ENCODE measurements around the gene LSM12.
A peak's percentile ranks its signal among the peaks of the same experiment; 100 is the strongest.

The LSM12 gene

DNA sequence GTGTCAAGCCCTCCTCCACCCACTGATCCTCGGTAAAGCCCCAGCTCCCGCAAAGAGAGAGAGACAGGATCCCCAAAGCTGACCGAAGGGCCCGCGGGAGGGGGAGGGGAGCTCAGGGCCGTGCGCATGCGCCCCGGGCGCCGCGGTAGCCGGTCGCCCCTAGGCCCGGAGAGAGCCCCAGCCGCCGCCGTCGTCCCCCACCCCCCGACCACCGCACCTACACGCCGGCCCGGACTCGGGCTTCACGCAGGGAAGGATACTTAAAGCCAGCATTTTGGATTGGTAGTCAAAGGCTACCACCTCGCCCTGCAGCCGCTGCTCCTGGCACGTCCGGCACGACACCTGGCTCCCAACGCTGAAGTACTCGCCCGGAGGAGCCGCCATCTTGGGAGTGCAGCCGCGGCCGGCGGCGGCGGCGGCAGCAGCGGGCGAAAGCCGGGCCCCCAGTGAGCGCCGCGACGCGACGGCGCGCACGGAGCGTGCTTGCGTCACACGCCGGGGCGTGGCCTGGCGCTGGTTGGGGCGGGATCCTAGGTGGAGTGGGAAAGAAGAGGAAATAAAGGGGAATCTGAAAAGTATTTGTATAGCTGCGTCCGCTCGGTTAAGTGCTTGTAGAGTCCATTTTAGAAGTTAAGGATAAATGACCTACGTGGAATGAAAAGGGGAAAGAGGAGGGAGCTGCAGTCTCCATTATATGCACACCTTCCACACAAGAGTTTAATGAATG, at the start of gene LSM12:
TSS of gene LSM12 (minus strand) at position 468 of the 727 bp plus-strand sequence. CDS start at position 384, 84 bp downstream.
- Histone ChIP-seq H3K9me2 (replicated peaks; ENCODE audit: insufficient read depth, low read length) (no peaks in the 10 kb centered on the region), H3F3A (ENCODE audit: insufficient read depth, low read length) (peaks cover 26% of the 10 kb centered on the region), H3K9me3 (replicated peaks; ENCODE audit: insufficient read depth, low read length) (no peaks in the 10 kb centered on the region), H3K4me2 (ENCODE audit: low read depth, low read length) (peak within 1 kb of the TSS; percentile 98), H3K27ac (ENCODE audit: low read length) (peak within 1 kb of the TSS; percentile 86), H2AFZ (ENCODE audit: low read length) (peak within 1 kb of the TSS; percentile 79), H4K20me1 (ENCODE audit: insufficient read depth, low read length) (0 out of 2 replicates have a peak, but pooled peaks cover 2% of the 10 kb centered on the region), H3K4me3 (ENCODE audit: low read length) (peak within 1 kb of the TSS; percentile 81), H3K79me2 (ENCODE audit: low read length) (peaks cover 65% of the 10 kb centered on the region), H3K27me3 (replicated peaks; ENCODE audit: insufficient read depth, low read length) (no peaks in the 10 kb centered on the region), H3K9ac (ENCODE audit: low read length) (peak within 1 kb of the TSS; percentile 97), H3K36me3 (replicated peaks; ENCODE audit: insufficient read depth, low read length) (no peaks in the 10 kb centered on the region; the same call in 1 of the 2 replicates), H3K4me1 (ENCODE audit: low read length) (peaks cover 7% of the 10 kb centered on the region)
- TF ChIP-seq EZH2phosphoT487 (IDR thresholded peaks at IDR 0.05; ENCODE audit: low read length) (no peak), EZH2 (optimal IDR thresholded peaks at IDR 0.05; ENCODE audit: low read depth, low read length) (no peak)
- TF ChIP-seq, protein P1, sequence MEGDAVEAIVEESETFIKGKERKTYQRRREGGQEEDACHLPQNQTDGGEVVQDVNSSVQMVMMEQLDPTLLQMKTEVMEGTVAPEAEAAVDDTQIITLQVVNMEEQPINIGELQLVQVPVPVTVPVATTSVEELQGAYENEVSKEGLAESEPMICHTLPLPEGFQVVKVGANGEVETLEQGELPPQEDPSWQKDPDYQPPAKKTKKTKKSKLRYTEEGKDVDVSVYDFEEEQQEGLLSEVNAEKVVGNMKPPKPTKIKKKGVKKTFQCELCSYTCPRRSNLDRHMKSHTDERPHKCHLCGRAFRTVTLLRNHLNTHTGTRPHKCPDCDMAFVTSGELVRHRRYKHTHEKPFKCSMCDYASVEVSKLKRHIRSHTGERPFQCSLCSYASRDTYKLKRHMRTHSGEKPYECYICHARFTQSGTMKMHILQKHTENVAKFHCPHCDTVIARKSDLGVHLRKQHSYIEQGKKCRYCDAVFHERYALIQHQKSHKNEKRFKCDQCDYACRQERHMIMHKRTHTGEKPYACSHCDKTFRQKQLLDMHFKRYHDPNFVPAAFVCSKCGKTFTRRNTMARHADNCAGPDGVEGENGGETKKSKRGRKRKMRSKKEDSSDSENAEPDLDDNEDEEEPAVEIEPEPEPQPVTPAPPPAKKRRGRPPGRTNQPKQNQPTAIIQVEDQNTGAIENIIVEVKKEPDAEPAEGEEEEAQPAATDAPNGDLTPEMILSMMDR (IDR thresholded peaks at IDR 0.05; ENCODE audit: low read length): no peak
- peak; percentile 90 for DNase-seq

DNA sequence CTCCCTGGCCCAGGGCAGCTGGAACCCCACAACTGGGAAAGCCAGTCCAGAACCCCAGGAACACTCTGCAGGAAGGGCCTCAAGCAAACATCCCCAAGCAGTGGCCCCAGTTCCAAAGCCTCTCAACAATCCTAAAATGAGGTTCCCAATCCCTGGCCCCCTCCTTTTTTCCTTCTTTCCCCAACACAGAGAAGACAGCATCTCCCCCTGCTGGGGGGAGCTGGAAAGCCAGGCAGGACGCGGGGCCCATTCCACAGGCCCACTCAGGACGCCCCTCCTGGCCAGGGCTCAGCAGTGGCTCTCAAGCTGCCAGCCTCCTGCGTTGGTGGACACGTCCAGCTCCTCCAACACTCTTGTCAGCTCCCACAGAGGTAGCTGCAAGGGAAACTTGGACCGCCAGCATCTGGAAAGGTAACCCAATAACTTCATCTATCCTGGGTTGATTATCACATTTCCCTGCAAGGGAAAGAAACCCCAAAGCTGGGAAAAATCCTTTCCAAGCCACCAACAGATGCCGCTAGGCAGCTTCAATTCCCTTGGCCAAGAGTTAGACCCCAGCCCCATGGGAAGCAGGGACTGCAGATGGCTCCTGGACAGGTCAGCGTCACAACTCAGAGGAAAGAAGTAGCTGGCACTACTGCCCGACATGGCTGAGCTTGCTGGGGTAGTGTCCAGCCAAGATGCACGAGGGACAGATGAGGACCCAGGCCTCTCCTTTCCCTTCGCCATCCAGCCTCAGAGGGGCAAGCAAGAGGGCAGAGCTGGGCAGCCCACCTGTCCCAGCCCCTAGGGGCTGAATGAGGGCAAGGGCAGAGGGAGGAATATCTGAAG, 49.3 kb upstream of the LSM12 start:
- TF ChIP-seq, protein P1 (IDR thresholded peaks at IDR 0.05; ENCODE audit: low read length): peak; percentile 78
- TF ChIP-seq EZH2 (optimal IDR thresholded peaks at IDR 0.05; ENCODE audit: low read depth, low read length): no peak
- peaks cover 11% of the 10 kb centered on the region for H3K4me1 ChIP-seq (ENCODE audit: low read length)
- no peaks in the 10 kb centered on the region for H3K9me3 ChIP-seq (replicated peaks; ENCODE audit: insufficient read depth, low read length)
- no peaks in the 10 kb centered on the region for H3F3A ChIP-seq (ENCODE audit: insufficient read depth, low read length)
- no peaks in the 10 kb centered on the region for H3K27me3 ChIP-seq (replicated peaks; ENCODE audit: insufficient read depth, low read length)
- H3K79me2 ChIP-seq (ENCODE audit: low read length): peaks cover 87% of the 10 kb centered on the region
- no peaks in the 10 kb centered on the region for H3K9me2 ChIP-seq (replicated peaks; ENCODE audit: insufficient read depth, low read length)
- no peak overlapping the region for H2AFZ ChIP-seq (ENCODE audit: low read length)
- no peak overlapping the region for H3K9ac ChIP-seq (ENCODE audit: low read length)
- no peak overlapping the region for H3K4me2 ChIP-seq (ENCODE audit: low read depth, low read length)
- H3K36me3 ChIP-seq (replicated peaks; ENCODE audit: insufficient read depth, low read length): no peaks in the 10 kb centered on the region
- DNase-seq: peak; percentile 16
- H3K4me3 ChIP-seq (ENCODE audit: low read length): no peak overlapping the region
- H4K20me1 ChIP-seq (ENCODE audit: insufficient read depth, low read length): no peaks in the 10 kb centered on the region; the same call in 1 of the 2 replicates
- no peak overlapping the region for H3K27ac ChIP-seq (ENCODE audit: low read length)

DNA sequence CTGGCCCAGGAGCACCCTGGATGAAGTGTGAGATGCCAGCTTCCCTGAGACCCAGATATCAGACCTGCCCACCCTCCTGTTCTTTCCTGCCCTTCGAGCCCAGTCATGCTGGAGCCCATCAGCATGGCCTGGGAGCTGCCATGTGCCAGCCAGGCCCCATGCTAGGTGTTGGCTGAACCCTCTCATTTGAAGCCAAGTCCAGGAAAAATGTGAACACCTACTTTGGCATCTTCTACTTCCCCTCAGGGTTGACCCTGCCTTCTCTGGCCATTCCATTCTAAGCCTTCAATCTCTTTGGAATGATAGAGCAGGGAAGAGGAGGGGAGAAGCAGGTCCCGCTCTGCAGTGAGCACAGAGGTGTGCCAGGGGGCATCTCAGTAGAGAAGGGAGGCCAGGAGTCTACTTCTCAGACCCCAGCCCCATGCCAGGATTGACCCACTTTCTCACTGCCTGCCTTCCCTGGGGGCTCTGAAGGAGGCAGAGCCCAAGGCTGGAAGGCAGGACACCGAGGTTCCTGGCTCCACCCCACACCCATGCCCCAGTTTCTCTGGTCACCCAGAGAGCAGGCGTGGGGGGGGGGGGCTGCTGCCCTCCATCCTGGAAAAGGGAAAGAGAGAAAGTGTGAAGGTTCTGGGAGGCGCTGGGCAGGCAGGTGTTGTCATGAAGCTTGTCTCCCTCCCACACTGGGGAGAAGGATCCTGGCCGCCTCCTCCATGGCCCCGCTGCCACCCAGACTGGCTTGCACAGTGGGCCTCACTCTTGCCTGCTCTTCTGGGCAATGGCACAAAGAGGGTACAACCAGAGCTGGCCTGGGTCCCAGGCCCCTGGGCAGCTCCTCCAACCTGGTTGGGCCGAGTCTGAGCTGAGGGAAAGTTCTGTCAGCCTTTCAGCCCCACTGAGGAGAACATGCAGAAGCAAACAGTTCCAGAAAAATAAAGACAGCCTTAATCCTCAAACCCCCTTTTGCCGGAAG, 47.7 kb upstream of the LSM12 start:
- no peaks in the 10 kb centered on the region for H3K36me3 ChIP-seq (replicated peaks; ENCODE audit: insufficient read depth, low read length)
- H4K20me1 ChIP-seq (ENCODE audit: insufficient read depth, low read length): no peaks in the 10 kb centered on the region; the same call in 1 of the 2 replicates
- no peaks in the 10 kb centered on the region for H3F3A ChIP-seq (ENCODE audit: insufficient read depth, low read length)
- no peak overlapping the region for H3K4me2 ChIP-seq (ENCODE audit: low read depth, low read length)
- peaks cover 87% of the 10 kb centered on the region for H3K79me2 ChIP-seq (ENCODE audit: low read length)
- no peaks in the 10 kb centered on the region for H3K9me3 ChIP-seq (replicated peaks; ENCODE audit: insufficient read depth, low read length)
- H2AFZ ChIP-seq (ENCODE audit: low read length): no peak overlapping the region
- no peaks in the 10 kb centered on the region for H3K9me2 ChIP-seq (replicated peaks; ENCODE audit: insufficient read depth, low read length)
- no peak for DNase-seq
- H3K4me3 ChIP-seq (ENCODE audit: low read length): no peak overlapping the region
- TF ChIP-seq EZH2 (optimal IDR thresholded peaks at IDR 0.05; ENCODE audit: low read depth, low read length): no peak
- TF ChIP-seq, protein P1 (IDR thresholded peaks at IDR 0.05; ENCODE audit: low read length): no peak
- TF ChIP-seq EZH2phosphoT487 (IDR thresholded peaks at IDR 0.05; ENCODE audit: low read length): no peak
- H3K27ac ChIP-seq (ENCODE audit: low read length): no peak overlapping the region
- H3K27me3 ChIP-seq (replicated peaks; ENCODE audit: insufficient read depth, low read length): no peaks in the 10 kb centered on the region
- H3K4me1 ChIP-seq (ENCODE audit: low read length): peaks cover 18% of the 10 kb centered on the region
- H3K9ac ChIP-seq (ENCODE audit: low read length): no peak overlapping the region
